B cell (primary cell): Measurements from ENCODE around the gene LDHD. TPM values are rescaled to one million over a fixed set of nuclear protein-coding genes. Genes with fewer than 3 reads are reported as not detected.
"Not testable (repeated sequence)": the region's sequence is repeated elsewhere in the genome, so short reads cannot be mapped to it uniquely, and the experiment has no call there.

Source experiments
- ATAC-seq: fragments of 200-7000 bp; cut with Tn5 transposase; one replicate; pipeline ENCODE4 v1.10.0; 2021; ENCODE audit warnings: low read depth, mild to moderate bottlenecking, moderate number of reproducible peaks, moderate library complexity
- CTCF ChIA-PET: fragments of 350-600 bp; sonication (Branson Sonifier 250); formaldehyde crosslinking; loops from one replicate; lab custom pipeline; 2021; ENCODE audit warnings: antibody characterized with exemption, inconsistent platforms; lab: Charles Lee
- POLR2A ChIA-PET: fragments of 350-600 bp; sonication (Branson Sonifier 250); formaldehyde crosslinking; loops from one replicate; lab custom pipeline; 2021; ENCODE audit warnings: antibody characterized with exemption; lab: Charles Lee
- DNase-seq: peaks from one replicate; pipeline ENCODE4 v3.0.0; 2013
- H2AFZ ChIP-seq: 2 replicates; pipeline ENCODE4 v1.6.1; 2012; ENCODE audit warnings: mild to moderate bottlenecking, low read depth, low read length; ENCODE audit not compliant: insufficient read depth, poor library complexity, severe bottlenecking
- H3K27ac ChIP-seq, 2 donors: 1 replicate in 1 of 2; 2 replicates in 1 of 2; pipeline ENCODE4 v1.5.1; 2012 to 2013; ENCODE audit warnings: low read length in 2 of 2, mild to moderate bottlenecking in 2 of 2, moderate library complexity in 1 of 2
- H3K27me3 ChIP-seq, 4 experiments: fragments of 200-600 bp in 1 of 4; sonication (generic) in 1 of 4; replicated peaks in 1 of 4; 1 replicate in 2 of 4; 2 replicates in 2 of 4; pipeline versions ENCODE4 v1.6.1 to v1.7.0; 2013 to 2016; ENCODE audit warnings: low read length in 3 of 4, mild to moderate bottlenecking in 2 of 4, mixed read lengths in 1 of 4, moderate library complexity in 1 of 4; ENCODE audit not compliant: insufficient read depth in 4 of 4, control insufficient read depth in 3 of 4; ENCODE audit errors: control extremely low read depth in 1 of 4
- H3K36me3 ChIP-seq, 2 experiments: replicated peaks in 1 of 2; 1 replicate in 1 of 2; 2 replicates in 1 of 2; pipeline versions ENCODE4 v1.6.1 to v1.7.1; 2013; ENCODE audit warnings: low read length in 1 of 2; ENCODE audit not compliant: insufficient read depth in 2 of 2, control insufficient read depth in 1 of 2; ENCODE audit errors: control extremely low read depth in 1 of 2, extremely low read depth in 1 of 2
- H3K4me1 ChIP-seq, 2 donors: fragments of 200-600 bp in 1 of 2; sonication (generic) in 1 of 2; 1 replicate in 1 of 2; 2 replicates in 1 of 2; pipeline versions ENCODE4 v1.5.1 to v1.6.1; 2013 to 2017; ENCODE audit warnings: low read length in 2 of 2; ENCODE audit not compliant: control insufficient read depth in 2 of 2, insufficient read depth in 2 of 2
- H3K4me2 ChIP-seq: replicated peaks from 2 replicates; pipeline ENCODE3; 2012; ENCODE audit warnings: mild to moderate bottlenecking, low read depth, low read length; ENCODE audit not compliant: poor library complexity, severe bottlenecking
- H3K4me3 ChIP-seq, 5 experiments: fragments of 200-600 bp in 1 of 5; sonication (generic) in 1 of 5; 1 replicate in 3 of 5; 2 replicates in 2 of 5; pipeline versions ENCODE4 v1.5.1 to v1.7.0; 2011 to 2016; ENCODE audit warnings: low read length in 4 of 5, mild to moderate bottlenecking in 4 of 5, low read depth in 2 of 5, control low read depth in 1 of 5, moderate library complexity in 1 of 5; ENCODE audit not compliant: insufficient read depth in 1 of 5; ENCODE audit errors: control extremely low read depth in 1 of 5, extremely low read depth in 1 of 5
- H3K79me2 ChIP-seq: fragments of 200-600 bp; sonication (generic); one replicate; pipeline ENCODE4 v1.6.0; 2016; ENCODE audit warnings: low read length; ENCODE audit not compliant: control insufficient read depth, insufficient read depth
- H3K9ac ChIP-seq: fragments of 200-600 bp; sonication (generic); 2 replicates; pipeline ENCODE4 v1.6.1; 2017; ENCODE audit warnings: mild to moderate bottlenecking, low read length, moderate library complexity
- H3K9me3 ChIP-seq, 3 donors: one replicate each; pipeline versions ENCODE4 v1.6.1 to v1.7.1; 2013; ENCODE audit warnings: low read length in 2 of 3; ENCODE audit not compliant: control insufficient read depth in 2 of 3, insufficient read depth in 1 of 3; ENCODE audit errors: control extremely low read depth in 1 of 3
- H4K20me1 ChIP-seq: 2 replicates; pipeline ENCODE4 v1.6.0; 2012; ENCODE audit warnings: mild to moderate bottlenecking, low read length; ENCODE audit not compliant: insufficient read depth, control insufficient read depth, poor library complexity, severe bottlenecking
- H3K27ac Mint-ChIP-seq: one replicate; pipeline ENCODE4 v1.8.0; 2021; ENCODE audit warnings: mixed read lengths
- H3K27me3 Mint-ChIP-seq: one replicate; pipeline ENCODE4 v1.8.0; 2021; ENCODE audit warnings: mixed read lengths
- H3K4me1 Mint-ChIP-seq: one replicate; pipeline ENCODE4 v1.8.0; 2021; ENCODE audit warnings: mixed read lengths
- H3K4me3 Mint-ChIP-seq: one replicate; pipeline ENCODE4 v1.8.0; 2021; ENCODE audit warnings: mixed read lengths
- H3K9me3 Mint-ChIP-seq: one replicate; pipeline ENCODE4 v1.8.0; 2022; ENCODE audit warnings: mixed read lengths; ENCODE audit not compliant: insufficient read depth
- EZH2 ChIP-seq: IDR thresholded peaks from 2 replicates; pipeline ENCODE4 v1.6.1; 2012; ENCODE audit warnings: borderline replicate concordance, low read depth, mild to moderate bottlenecking, moderate library complexity, low read length; ENCODE audit not compliant: insufficient read depth, poor library complexity, severe bottlenecking
- WGBS: methylation state at CpG from one replicate; pipeline ENCODE4 v1.1.5; 2013; ENCODE audit warnings: missing lambda C conversion rate; ENCODE audit not compliant: insufficient coverage; 5-methylcytosine and 5-hydroxymethylcytosine counted together
- intact Hi-C: fragments of 100-400 bp; cut with micrococcal nuclease; formaldehyde crosslinking; loops from one replicate; pipeline ENCODE4 v1.10.0; 2022
- polyA plus RNA-seq: library from polyadenylated mRNA; depleted of rRNA; stranded (reverse); fragments of >200 nt; gene quantifications from 2 replicates; pipeline ENCODE4 v1.2.3, GENCODE V29; 2012
- total RNA-seq, 2 donors: library from RNA; stranded (reverse); fragments of 120-200 nt in 1 of 2; gene quantifications; 1 replicate in 1 of 2; 2 replicates in 1 of 2; pipeline versions ENCODE4 v1.2.3 to v1.2.4, GENCODE V29; 2013 to 2022
- TF ChIP-seq, protein P1 (sequence below): fragments of 200-600 bp; IDR thresholded peaks from one replicate; pipeline ENCODE4 v1.8.0; 2022; ENCODE audit warnings: antibody characterized with exemption, mild to moderate bottlenecking

The LDHD gene
- total and polyA plus RNA-seq, 2 donors (not counting 1 experiment from before 2014, with no cell fraction given), result 0.19 TPM; not detected in 1

- Mint-ChIP-seq H3K27ac (no peak overlapping the region), H3K9me3 (no peaks in the 10 kb centered on the region), H3K4me1 (no peaks in the 10 kb centered on the region), H3K4me3 (no peak overlapping the region), H3K27me3 (peaks cover 11% of the 10 kb centered on the region)
- Histone ChIP-seq H3K79me2 (no peaks in the 10 kb centered on the region), H3K4me1 (no peaks in the 10 kb centered on the region), H4K20me1 (no peaks in the 10 kb centered on the region), H3K9ac (no peak overlapping the region), H2AFZ (no peak overlapping the region), H3K27ac (no peak overlapping the region), H3K9me3 (peaks cover 0 to 10% (median 7%) of the 10 kb centered on the region in 3 donors), H3K36me3 (no peaks in the 10 kb centered on the region), H3K27me3 (peaks cover 0 to 4% (median 1%) of the 10 kb centered on the region in 4 experiments), H3K4me3 (no peak overlapping the region), H3K4me2 (no peak overlapping the region)
- intact Hi-C loops, result no loop called here
- TF ChIP-seq, protein P1, sequence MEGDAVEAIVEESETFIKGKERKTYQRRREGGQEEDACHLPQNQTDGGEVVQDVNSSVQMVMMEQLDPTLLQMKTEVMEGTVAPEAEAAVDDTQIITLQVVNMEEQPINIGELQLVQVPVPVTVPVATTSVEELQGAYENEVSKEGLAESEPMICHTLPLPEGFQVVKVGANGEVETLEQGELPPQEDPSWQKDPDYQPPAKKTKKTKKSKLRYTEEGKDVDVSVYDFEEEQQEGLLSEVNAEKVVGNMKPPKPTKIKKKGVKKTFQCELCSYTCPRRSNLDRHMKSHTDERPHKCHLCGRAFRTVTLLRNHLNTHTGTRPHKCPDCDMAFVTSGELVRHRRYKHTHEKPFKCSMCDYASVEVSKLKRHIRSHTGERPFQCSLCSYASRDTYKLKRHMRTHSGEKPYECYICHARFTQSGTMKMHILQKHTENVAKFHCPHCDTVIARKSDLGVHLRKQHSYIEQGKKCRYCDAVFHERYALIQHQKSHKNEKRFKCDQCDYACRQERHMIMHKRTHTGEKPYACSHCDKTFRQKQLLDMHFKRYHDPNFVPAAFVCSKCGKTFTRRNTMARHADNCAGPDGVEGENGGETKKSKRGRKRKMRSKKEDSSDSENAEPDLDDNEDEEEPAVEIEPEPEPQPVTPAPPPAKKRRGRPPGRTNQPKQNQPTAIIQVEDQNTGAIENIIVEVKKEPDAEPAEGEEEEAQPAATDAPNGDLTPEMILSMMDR, result no peak
- no peak for TF ChIP-seq EZH2
- ChIA-PET CTCF (interaction anchor here (0.5 to 0.9 kb wide), 2 partner anchors 19 to 24 kb away, joined by 3 read pairs; no protein-coding TSS in a partner anchor), POLR2A (interaction anchor here (0.9 kb wide), 1 partner anchor 8 kb away, joined by 3 read pairs; no protein-coding TSS in a partner anchor)
- ATAC-seq (no peak), DNase-seq (no peak)
- WGBS, result 43% methylated on average over 4 of the region's 9 CpGs
Observed at GRCh38 chr16:75130150-75130771, 13.7 kb upstream of the LDHD start.

DNA sequence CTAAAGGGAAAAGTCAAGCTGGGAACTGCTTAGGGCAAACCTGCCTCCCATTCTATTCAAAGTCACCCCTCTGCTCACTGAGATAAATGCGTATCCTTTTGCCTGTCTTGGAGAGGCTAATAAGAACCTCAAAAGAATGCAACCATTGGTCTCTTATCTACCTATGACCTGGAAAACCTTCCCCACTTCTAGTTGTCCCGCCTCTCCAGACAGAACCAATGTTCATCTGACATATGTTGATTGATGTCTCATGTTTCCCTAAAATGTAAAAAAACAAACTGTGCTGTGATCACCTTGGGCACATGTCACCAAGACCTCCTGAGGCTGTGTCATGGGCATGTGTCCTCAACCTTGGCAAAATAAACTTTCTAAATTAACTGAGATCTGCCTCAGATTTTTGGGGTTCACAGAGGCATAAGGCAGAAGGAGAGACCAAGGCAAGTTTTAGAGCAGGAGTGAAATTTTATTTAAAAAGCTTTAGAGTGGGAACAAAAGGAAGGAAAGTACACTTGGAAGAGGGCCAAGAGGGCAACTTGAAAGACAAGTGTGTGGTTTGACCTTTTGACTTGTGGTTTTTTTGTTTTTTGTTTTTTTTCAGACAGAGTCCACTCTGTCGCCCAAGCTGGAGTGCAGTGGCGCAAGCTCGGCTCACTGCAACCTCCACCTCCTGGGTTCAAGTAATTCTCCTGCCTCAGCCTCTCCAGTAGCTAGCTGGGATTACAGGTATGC lies 13.0 kb upstream of the LDHD start:
- H3K4me1 Mint-ChIP-seq, H3K4me3 Mint-ChIP-seq, H3K27ac ChIP-seq, ATAC-seq, H3K27ac Mint-ChIP-seq, H3K4me2 ChIP-seq, H3K9me3 Mint-ChIP-seq, intact Hi-C loops, H3K4me1 ChIP-seq, H4K20me1 ChIP-seq, H3K4me3 ChIP-seq, H3K79me2 ChIP-seq, H3K36me3 ChIP-seq, H3K27me3 ChIP-seq, H3K9ac ChIP-seq, H2AFZ ChIP-seq, DNase-seq: not testable (repeated sequence)
- H3K9me3 ChIP-seq, result peaks cover 0 to 10% (median 7%) of the 10 kb centered on the region in 3 donors
- ChIA-PET POLR2A (interaction anchor here (0.9 kb wide), 1 partner anchor 8 kb away, joined by 3 read pairs; no protein-coding TSS in a partner anchor), CTCF (interaction anchor here (0.5 kb wide), 1 partner anchor 25 kb away, joined by 3 read pairs; no protein-coding TSS in a partner anchor)
- WGBS, result 86% methylated on average over 1 of the region's 5 CpGs
- H3K27me3 Mint-ChIP-seq, result peaks cover 11% of the 10 kb centered on the region
